PFSK-1 (cell line): ENCODE results near the gene SRPK2.

Experiments used
- FOXP2 ChIP-seq: optimal IDR thresholded peaks from 2 replicates; pipeline ENCODE3; 2011; ENCODE audit warnings: borderline replicate concordance, control low read depth, inconsistent platforms; ENCODE audit not compliant: insufficient read depth; ENCODE audit errors: extremely low read length, extremely low read depth
- POLR2AphosphoS5 ChIP-seq: IDR thresholded peaks from 2 replicates; pipeline ENCODE4 v1.6.1; 2012; ENCODE audit warnings: low read depth, mild to moderate bottlenecking, control low read depth, low read length, moderate library complexity
- REST ChIP-seq, 2 experiments: IDR thresholded peaks; 2 replicates each; pipeline versions ENCODE4 v1.6.1 to v1.8.0; 2011 to 2012; ENCODE audit warnings: low read depth in 2 of 2, low read length in 2 of 2, control low read depth in 1 of 2, inconsistent platforms in 1 of 2, mild to moderate bottlenecking in 1 of 2, moderate library complexity in 1 of 2; ENCODE audit not compliant: insufficient read depth in 1 of 2
- SIN3A ChIP-seq: IDR thresholded peaks from 2 replicates; pipeline ENCODE4 v1.6.1; 2012; ENCODE audit warnings: mild to moderate bottlenecking, low read length, moderate library complexity, borderline replicate concordance; ENCODE audit not compliant: insufficient read depth
- TAF1 ChIP-seq: IDR thresholded peaks from 2 replicates; pipeline ENCODE4 v1.6.1; 2012; ENCODE audit warnings: low read length, control low read depth, borderline replicate concordance; ENCODE audit not compliant: insufficient read depth

The SRPK2 gene

DNA sequence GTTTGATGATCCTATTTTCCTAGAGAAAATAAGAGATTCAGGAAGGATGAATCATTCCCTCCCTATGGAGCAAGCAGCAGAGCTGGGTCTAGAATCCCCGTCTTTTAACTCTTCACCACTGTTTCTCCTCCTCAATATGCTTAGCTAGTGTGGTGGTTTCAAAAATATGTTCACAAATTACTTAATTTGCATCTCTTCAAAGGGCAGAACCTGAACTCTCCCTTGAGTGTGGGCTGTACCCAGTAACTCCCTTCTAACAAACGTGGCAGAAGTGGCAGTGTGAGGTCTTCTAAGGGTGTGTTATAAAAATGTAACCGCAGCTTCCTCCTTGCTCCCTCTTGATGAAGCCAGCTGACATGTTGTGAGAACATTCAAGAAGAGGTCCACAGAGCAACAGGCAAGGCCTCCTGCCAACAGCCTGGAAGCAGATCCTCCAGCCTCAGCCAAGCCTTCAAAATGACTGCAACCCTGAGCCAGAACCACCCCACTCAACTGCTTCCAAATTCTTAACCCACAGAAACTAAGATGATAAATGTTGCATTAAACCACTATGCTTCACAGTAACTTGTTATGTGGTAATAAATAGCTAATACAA, 36.6 kb downstream of the SRPK2 start:
- no peak for TF ChIP-seq REST (IDR thresholded peaks at IDR 0.05; ENCODE audit: insufficient read depth in 1 of 2, low read depth in 2 of 2, low read length in 2 of 2)
- no peak for TF ChIP-seq SIN3A
- TF ChIP-seq FOXP2: peak; percentile 42
- no peak for TF ChIP-seq POLR2AphosphoS5
- TF ChIP-seq TAF1: no peak

GRCh38 chr7:105350906-105351305, 37.8 kb downstream of the SRPK2 start:
- no peak for TF ChIP-seq REST (IDR thresholded peaks at IDR 0.05; ENCODE audit: insufficient read depth in 1 of 2, low read depth in 2 of 2, low read length in 2 of 2)
- no peak for TF ChIP-seq POLR2AphosphoS5
- TF ChIP-seq FOXP2: no peak
- no peak for TF ChIP-seq TAF1
- TF ChIP-seq SIN3A: no peak

- no peak for TF ChIP-seq POLR2AphosphoS5
Measured at GRCh38 chr7:105346593-105347322, 42.0 kb downstream of the SRPK2 start.

DNA sequence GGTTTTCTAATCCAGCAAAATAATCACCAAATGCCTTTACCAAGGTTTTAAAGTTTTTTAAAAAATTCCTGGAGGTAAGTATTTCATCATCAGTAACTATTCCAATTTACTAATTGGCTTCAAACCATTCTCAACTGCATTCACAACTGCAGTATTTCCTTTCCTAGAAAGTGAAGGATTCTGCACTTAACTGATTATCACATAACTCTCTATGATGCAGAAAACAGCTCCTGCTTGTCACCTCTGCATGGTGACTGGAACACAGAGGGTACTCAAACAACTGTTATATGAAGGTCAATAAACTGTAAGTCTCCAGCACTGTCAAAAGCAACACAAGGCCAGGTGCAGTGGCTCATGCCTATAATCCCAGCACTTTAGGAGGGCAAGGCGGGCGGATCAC, 42.6 kb downstream of the SRPK2 start:
- no peak for TF ChIP-seq FOXP2
- TF ChIP-seq POLR2AphosphoS5: no peak
- TF ChIP-seq TAF1: no peak
- no peak for TF ChIP-seq SIN3A
- no peak for TF ChIP-seq REST (IDR thresholded peaks at IDR 0.05; ENCODE audit: insufficient read depth in 1 of 2, low read depth in 2 of 2, low read length in 2 of 2)

- TF ChIP-seq POLR2AphosphoS5 (no peak), TAF1 (no peak), FOXP2 (no peak), REST (IDR thresholded peaks at IDR 0.05; ENCODE audit: insufficient read depth in 1 of 2, low read depth in 2 of 2, low read length in 2 of 2) (no peak), SIN3A (no peak)
Measured at GRCh38 chr7:105345725-105346124, 43.0 kb downstream of the SRPK2 start.
